ENCODE results near the gene GTPBP1.

GTPBP1 gene

GRCh38 chr22:38704654-38705234 lies 1.0 kb upstream of the GTPBP1 start:
- DNase-seq = no peak

GRCh38 chr22:38706101-38706900 lies 557 bp downstream of the GTPBP1 start:
- peak; percentile 31 for DNase-seq

- no peak for DNase-seq
These were observed 1.1 kb downstream of the GTPBP1 start for GRCh38 chr22:38706901-38707195.

GRCh38 chr22:38707346-38707745 lies 1.6 kb downstream of the GTPBP1 start:
- no peak for DNase-seq

- DNase-seq = no peak
These were observed 2.2 kb downstream of the GTPBP1 start for GRCh38 chr22:38707984-38708383.

- DNase-seq = no peak
These were observed 3.6 kb downstream of the GTPBP1 start for GRCh38 chr22:38709306-38709705.

- DNase-seq = no peak
These were observed 4.6 kb downstream of the GTPBP1 start for GRCh38 chr22:38710351-38710750.

- no peak for DNase-seq
These were observed 5.1 kb downstream of the GTPBP1 start for GRCh38 chr22:38710866-38711265.

- DNase-seq = no peak
These were observed 6.9 kb downstream of the GTPBP1 start for GRCh38 chr22:38712486-38713207.

GRCh38 chr22:38713921-38714320 lies 8.2 kb downstream of the GTPBP1 start:
- no peak for DNase-seq

- DNase-seq = no peak
These were observed 9.5 kb downstream of the GTPBP1 start for GRCh38 chr22:38715176-38715764.

- no peak for DNase-seq
These were observed 10.1 kb downstream of the GTPBP1 start for GRCh38 chr22:38715852-38716251.

GRCh38 chr22:38716271-38716670 lies 10.5 kb downstream of the GTPBP1 start:
- DNase-seq = no peak

GRCh38 chr22:38716826-38717225 lies 11.1 kb downstream of the GTPBP1 start:
- no peak for DNase-seq

GRCh38 chr22:38717244-38717643 lies 11.5 kb downstream of the GTPBP1 start:
- no peak for DNase-seq

- no peak for DNase-seq
These were observed 12.7 kb downstream of the GTPBP1 start for GRCh38 chr22:38718414-38718813.

- no peak for DNase-seq
These were observed 13.5 kb downstream of the GTPBP1 start for GRCh38 chr22:38719196-38719595.

- no peak for DNase-seq
These were observed 14.6 kb downstream of the GTPBP1 start for GRCh38 chr22:38720350-38720749.

GRCh38 chr22:38721551-38721950 lies 15.8 kb downstream of the GTPBP1 start:
- DNase-seq = no peak

GRCh38 chr22:38724176-38724575 lies 18.4 kb downstream of the GTPBP1 start:
- no peak for DNase-seq

GRCh38 chr22:38724926-38725571 lies 19.3 kb downstream of the GTPBP1 start:
- DNase-seq = no peak

- DNase-seq = no peak
These were observed 20.3 kb downstream of the GTPBP1 start for GRCh38 chr22:38725900-38726655.

GRCh38 chr22:38727123-38727522 lies 21.4 kb downstream of the GTPBP1 start:
- no peak for DNase-seq
